IMR-90 (cell line): ENCODE measurements around the gene STK32A. TPM values are rescaled to one million over a fixed set of nuclear protein-coding genes. Genes with fewer than 3 reads are reported as not detected.

Experiments used
- ATAC-seq: fragments of 200-7000 bp; cut with Tn5 transposase; 2 replicates; pipeline ENCODE4 v1.9.1; 2020; ENCODE audit warnings: low read depth, mild to moderate bottlenecking, moderate library complexity
- BruUV-seq: library from RNA; stranded (reverse); fragments of 400-500 nt; replicated peaks from 2 replicates; lab custom pipeline; 2021; lab: Mats Ljungman, UMichigan
- CTCF ChIA-PET: fragments of 300-600 bp; formaldehyde crosslinking; extraction: SDS; loops from one replicate; lab custom pipeline; 2021; ENCODE audit warnings: antibody characterized with exemption; lab: Yijun Ruan, JAX
- POLR2A ChIA-PET: fragments of 300-600 bp; sonication (Branson Sonifier 250); formaldehyde crosslinking; loops from one replicate; lab custom pipeline; 2022; ENCODE audit warnings: antibody characterized with exemption; ENCODE audit not compliant: unreplicated experiment; lab: Charles Lee
- DNase-seq: peaks from one replicate; pipeline ENCODE4 v3.0.0; 2013
- H2AFZ ChIP-seq: replicated peaks from 2 replicates; pipeline ENCODE3; 2013; ENCODE audit warnings: low read length, mild to moderate bottlenecking; ENCODE audit not compliant: poor library complexity
- H2AK5ac ChIP-seq: 2 replicates; pipeline ENCODE4 v1.6.1; 2013; ENCODE audit warnings: low read depth, low read length, inconsistent platforms
- H2AK9ac ChIP-seq: replicated peaks from 2 replicates; pipeline ENCODE3; 2013; ENCODE audit warnings: mild to moderate bottlenecking, low read depth, low read length, moderate library complexity; ENCODE audit not compliant: poor library complexity
- H2BK120ac ChIP-seq: 2 replicates; pipeline ENCODE4 v1.6.1; 2013; ENCODE audit warnings: low read depth, low read length, inconsistent platforms
- H2BK15ac ChIP-seq: 3 replicates; pipeline ENCODE4 v1.6.1; 2013; ENCODE audit warnings: low read depth, low read length, inconsistent platforms
- H2BK20ac ChIP-seq: 2 replicates; pipeline ENCODE4 v1.6.1; 2013; ENCODE audit warnings: low read depth, mild to moderate bottlenecking, inconsistent platforms, low read length, moderate library complexity
- H2BK5ac ChIP-seq: 2 replicates; pipeline ENCODE4 v1.6.1; 2013; ENCODE audit warnings: mild to moderate bottlenecking, low read depth, low read length, inconsistent platforms; ENCODE audit not compliant: poor library complexity, severe bottlenecking
- H3K14ac ChIP-seq: replicated peaks from 2 replicates; pipeline ENCODE4 v1.6.1; 2013; ENCODE audit warnings: low read depth, low read length, inconsistent platforms
- H3K18ac ChIP-seq: 2 replicates; pipeline ENCODE4 v1.6.1; 2013; ENCODE audit warnings: low read depth, low read length, control low read depth
- H3K23ac ChIP-seq: 2 replicates; pipeline ENCODE4 v1.6.1; 2013; ENCODE audit warnings: low read depth, low read length, inconsistent platforms
- H3K27ac ChIP-seq: 2 replicates; pipeline ENCODE4 v1.5.1; 2013; ENCODE audit warnings: mild to moderate bottlenecking, control low read depth, low read length; ENCODE audit not compliant: insufficient read depth
- H3K27me3 ChIP-seq: 2 replicates; pipeline ENCODE4 v1.6.1; 2013; ENCODE audit warnings: low read length; ENCODE audit not compliant: control insufficient read depth, insufficient read depth
- H3K36me3 ChIP-seq: 2 replicates; pipeline ENCODE4 v1.6.1; 2013; ENCODE audit warnings: low read length, mixed read lengths; ENCODE audit not compliant: control insufficient read depth, insufficient read depth
- H3K4ac ChIP-seq: 2 replicates; pipeline ENCODE4 v1.6.1; 2013; ENCODE audit warnings: low read depth, low read length, inconsistent platforms
- H3K4me1 ChIP-seq: 2 replicates; pipeline ENCODE4 v1.6.1; 2013; ENCODE audit warnings: low read length, mixed read lengths; ENCODE audit not compliant: control insufficient read depth, insufficient read depth
- H3K4me2 ChIP-seq: 2 replicates; pipeline ENCODE4 v1.6.1; 2013; ENCODE audit warnings: low read depth, mild to moderate bottlenecking, control low read depth, low read length, moderate library complexity
- H3K4me3 ChIP-seq: 2 replicates; pipeline ENCODE4 v1.5.1; 2013; ENCODE audit warnings: low read depth, mild to moderate bottlenecking, control low read depth, low read length, moderate library complexity; ENCODE audit not compliant: insufficient read depth
- H3K56ac ChIP-seq: 2 replicates; pipeline ENCODE4 v1.6.1; 2013; ENCODE audit warnings: low read length, inconsistent platforms; ENCODE audit not compliant: insufficient read depth; ENCODE audit errors: extremely low read depth
- H3K79me1 ChIP-seq, 2 experiments: 2 replicates each; pipeline ENCODE4 v1.6.1; 2013; ENCODE audit warnings: low read length in 2 of 2, inconsistent platforms in 1 of 2, low read depth in 1 of 2
- H3K9ac ChIP-seq: 2 replicates; pipeline ENCODE4 v1.6.1; 2013; ENCODE audit warnings: low read depth, low read length, control low read depth
- H3K9me1 ChIP-seq: 2 replicates; pipeline ENCODE4 v1.6.1; 2013; ENCODE audit warnings: low read length, inconsistent platforms; ENCODE audit not compliant: insufficient read depth
- H3K9me3 ChIP-seq: 2 replicates; pipeline ENCODE4 v1.6.1; 2013; ENCODE audit warnings: low read length; ENCODE audit not compliant: control insufficient read depth, insufficient read depth
- H4K20me1 ChIP-seq: 2 replicates; pipeline ENCODE4 v1.6.1; 2013; ENCODE audit warnings: low read length, inconsistent platforms; ENCODE audit not compliant: insufficient read depth
- H4K5ac ChIP-seq: 2 replicates; pipeline ENCODE4 v1.6.1; 2013; ENCODE audit warnings: mild to moderate bottlenecking, low read depth, low read length, control low read depth
- H4K8ac ChIP-seq, 2 experiments: 2 replicates each; pipeline ENCODE4 v1.6.1; 2013; ENCODE audit warnings: low read depth in 2 of 2, low read length in 2 of 2, control low read depth in 1 of 2, inconsistent platforms in 1 of 2
- H4K91ac ChIP-seq: 2 replicates; pipeline ENCODE4 v1.6.1; 2013; ENCODE audit warnings: low read depth, low read length, inconsistent platforms; ENCODE audit not compliant: insufficient read depth
- BHLHE40 ChIP-seq: fragments of 150-350 bp; IDR thresholded peaks from 2 replicates; pipeline ENCODE4 v1.6.1; 2016; ENCODE audit warnings: mild to moderate bottlenecking, low read depth, low read length
- CEBPB ChIP-seq: IDR thresholded peaks from 2 replicates; pipeline ENCODE4 v1.6.1; 2012; ENCODE audit warnings: low read depth, low read length, improper control_type of control experiment
- CHD1 ChIP-seq: IDR thresholded peaks from 2 replicates; pipeline ENCODE4 v1.6.1; 2012; ENCODE audit warnings: low read depth, low read length, improper control_type of control experiment
- FOS ChIP-seq: fragments of 150-350 bp; IDR thresholded peaks from 2 replicates; pipeline ENCODE4 v1.6.1; 2016; ENCODE audit warnings: low read depth, low read length
- MAFK ChIP-seq: IDR thresholded peaks from 2 replicates; pipeline ENCODE4 v1.6.1; 2012; ENCODE audit warnings: low read depth, low read length, improper control_type of control experiment
- MAZ ChIP-seq: IDR thresholded peaks from 2 replicates; pipeline ENCODE4 v1.6.1; 2012; ENCODE audit warnings: low read depth, mild to moderate bottlenecking, low read length, improper control_type of control experiment, moderate library complexity, borderline replicate concordance
- MXI1 ChIP-seq: IDR thresholded peaks from 2 replicates; pipeline ENCODE4 v1.6.1; 2012; ENCODE audit warnings: low read depth, mild to moderate bottlenecking, low read length, moderate library complexity, borderline replicate concordance
- POLR2A ChIP-seq: IDR thresholded peaks from 2 replicates; pipeline ENCODE4 v1.6.1; 2012; ENCODE audit warnings: mild to moderate bottlenecking, low read depth, low read length
- RAD21 ChIP-seq: IDR thresholded peaks from 2 replicates; pipeline ENCODE4 v1.6.1; 2012; ENCODE audit warnings: low read length, improper control_type of control experiment
- RCOR1 ChIP-seq: IDR thresholded peaks from 2 replicates; pipeline ENCODE4 v1.6.1; 2012; ENCODE audit warnings: mild to moderate bottlenecking, low read length, improper control_type of control experiment; ENCODE audit not compliant: insufficient replicate concordance
- RFX5 ChIP-seq: IDR thresholded peaks from 2 replicates; pipeline ENCODE4 v1.8.0; 2012; ENCODE audit warnings: low read depth, mild to moderate bottlenecking, low read length, moderate library complexity
- SMC3 ChIP-seq: fragments of 150-350 bp; IDR thresholded peaks from 2 replicates; pipeline ENCODE4 v1.6.1; 2016; ENCODE audit warnings: low read depth, mild to moderate bottlenecking, antibody characterized with exemption, low read length, moderate library complexity
- USF2 ChIP-seq: fragments of 150-350 bp; IDR thresholded peaks from 2 replicates; pipeline ENCODE4 v1.6.1; 2017; ENCODE audit warnings: mild to moderate bottlenecking, antibody characterized with exemption, low read length, low read depth
- WGBS, 2 experiments: methylation state at CpG; one replicate each; pipeline versions ENCODE4 v1.1.5 to v1.1.7; 2013; ENCODE audit warnings: missing lambda C conversion rate in 2 of 2; ENCODE audit not compliant: insufficient read length in 1 of 2; ENCODE audit errors: extremely low coverage in 2 of 2; 5-methylcytosine and 5-hydroxymethylcytosine counted together
- dilution Hi-C: fragments of 300-500 bp; cut with HindIII; formaldehyde crosslinking; loops from one replicate; pipeline ENCODE4 v1.14.3; 2018; ENCODE audit warnings: low sequenced_read_pairs; ENCODE audit not compliant: unreplicated experiment
- in situ Hi-C: fragments of 300-500 bp; cut with MboI; formaldehyde crosslinking; loops from 3 replicates; pipeline ENCODE4 v1.14.3; 2019; ENCODE audit warnings: low sequenced_read_pairs, inconsistent platforms, mixed read lengths
- intact Hi-C: fragments of 100-400 bp; cut with micrococcal nuclease; formaldehyde crosslinking; loops from 2 replicates; pipeline ENCODE4 v1.10.0; 2022
- polyA plus RNA-seq, 3 experiments: library from polyadenylated mRNA; depleted of rRNA; stranded (reverse); fragments of >200 nt; gene quantifications; 2 replicates each; pipeline ENCODE4 v1.2.3, GENCODE V29; 2012; ENCODE audit warnings: low replicate concordance in 1 of 3
- total RNA-seq: library from RNA; depleted of rRNA; stranded (reverse); fragments of >200 nt; gene quantifications from 2 replicates; pipeline ENCODE4 v1.2.3, GENCODE V29; 2012
- TF ChIP-seq, protein P1 (sequence below): conservative IDR thresholded peaks from 2 replicates; pipeline ENCODE4 v1.5.1; 2012; ENCODE audit warnings: mild to moderate bottlenecking, low read depth, low read length, improper control_type of control experiment

The STK32A gene
- total and polyA plus RNA-seq, 2 of the 4 experiments (the other 2 are of a cell fraction): 0.12 to 0.18 TPM

DNA sequence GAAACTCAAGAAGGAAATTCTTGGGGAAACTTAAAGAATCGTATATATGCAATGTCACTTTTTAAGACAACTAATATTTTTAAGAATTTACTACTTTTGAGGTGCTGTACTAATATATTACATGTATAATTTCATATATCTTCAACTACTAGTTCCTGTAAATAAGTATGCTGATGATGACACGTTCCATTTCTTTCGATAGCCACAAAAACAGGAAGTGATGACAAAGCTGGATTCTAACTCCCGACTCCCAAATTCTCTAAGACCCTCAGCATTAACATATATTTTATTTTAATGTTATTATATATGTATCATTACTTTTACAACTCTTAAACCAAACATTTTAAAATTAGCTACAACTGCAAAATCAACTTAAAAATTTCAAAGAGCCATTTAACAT, 74.8 kb downstream of the STK32A start:
- Histone ChIP-seq H4K5ac (no peak overlapping the region), H4K8ac (no peak overlapping the region), H3K4me3 (no peak overlapping the region), H3K18ac (no peak overlapping the region), H3K9me3 (no peaks in the 10 kb centered on the region), H3K14ac (no peak overlapping the region), H3K36me3 (no peaks in the 10 kb centered on the region), H2AK5ac (no peak overlapping the region), H2AFZ (no peak overlapping the region), H2BK5ac (no peak overlapping the region), H3K4ac (no peak overlapping the region), H3K9me1 (no peaks in the 10 kb centered on the region), H2BK120ac (no peak overlapping the region), H3K27ac (no peak overlapping the region), H2AK9ac (no peak overlapping the region), H2BK15ac (no peak overlapping the region), H3K79me1 (no peaks in the 10 kb centered on the region), H4K91ac (no peak overlapping the region), H3K4me1 (0 out of 2 replicates have a peak, but pooled peaks cover 2% of the 10 kb centered on the region), H2BK20ac (no peak overlapping the region), H4K20me1 (no peaks in the 10 kb centered on the region), H3K4me2 (no peak overlapping the region), H3K56ac (no peak overlapping the region), H3K23ac (no peak overlapping the region), H3K9ac (no peak overlapping the region), H3K27me3 (no peaks in the 10 kb centered on the region)
- no peak for TF ChIP-seq SMC3
- TF ChIP-seq, protein P1, sequence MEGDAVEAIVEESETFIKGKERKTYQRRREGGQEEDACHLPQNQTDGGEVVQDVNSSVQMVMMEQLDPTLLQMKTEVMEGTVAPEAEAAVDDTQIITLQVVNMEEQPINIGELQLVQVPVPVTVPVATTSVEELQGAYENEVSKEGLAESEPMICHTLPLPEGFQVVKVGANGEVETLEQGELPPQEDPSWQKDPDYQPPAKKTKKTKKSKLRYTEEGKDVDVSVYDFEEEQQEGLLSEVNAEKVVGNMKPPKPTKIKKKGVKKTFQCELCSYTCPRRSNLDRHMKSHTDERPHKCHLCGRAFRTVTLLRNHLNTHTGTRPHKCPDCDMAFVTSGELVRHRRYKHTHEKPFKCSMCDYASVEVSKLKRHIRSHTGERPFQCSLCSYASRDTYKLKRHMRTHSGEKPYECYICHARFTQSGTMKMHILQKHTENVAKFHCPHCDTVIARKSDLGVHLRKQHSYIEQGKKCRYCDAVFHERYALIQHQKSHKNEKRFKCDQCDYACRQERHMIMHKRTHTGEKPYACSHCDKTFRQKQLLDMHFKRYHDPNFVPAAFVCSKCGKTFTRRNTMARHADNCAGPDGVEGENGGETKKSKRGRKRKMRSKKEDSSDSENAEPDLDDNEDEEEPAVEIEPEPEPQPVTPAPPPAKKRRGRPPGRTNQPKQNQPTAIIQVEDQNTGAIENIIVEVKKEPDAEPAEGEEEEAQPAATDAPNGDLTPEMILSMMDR: no peak
- no peak for TF ChIP-seq MXI1
- TF ChIP-seq RAD21: no peak
- no peak for TF ChIP-seq FOS
- TF ChIP-seq RFX5: no peak
- TF ChIP-seq CEBPB: no peak
- no peak for TF ChIP-seq CHD1
- TF ChIP-seq MAFK: no peak
- TF ChIP-seq MAZ: no peak
- no peak for TF ChIP-seq RCOR1
- TF ChIP-seq BHLHE40: no peak
- TF ChIP-seq POLR2A: no peak
- TF ChIP-seq USF2: no peak
- WGBS, 2 experiments: no CpG with 5 or more reads among the region's 4 CpGs
- intact Hi-C loops (no loop called here), in situ Hi-C loops (no loop called here), dilution Hi-C loops (no loop called here)
- ATAC-seq (no peak), DNase-seq (no peak)
- POLR2A ChIA-PET: no interaction called here
- CTCF ChIA-PET: no interaction called here
- no TSS peak for BruUV-seq
